OCI-LY3 (cell line): ENCODE measurements around the gene KIF11.

ENCODE experiments used
- H2AFZ ChIP-seq: fragments of 200-600, 300-600 bp; shearing (Covaris generic); 2 replicates; pipeline ENCODE4 v1.6.0; 2014; ENCODE audit warnings: antibody characterized with exemption, low read depth, low read length
- H3K27ac ChIP-seq: fragments of 200-600, 300-600 bp; sonication (generic); 2 replicates; pipeline ENCODE4 v1.5.1; 2014; ENCODE audit warnings: mild to moderate bottlenecking, low read length, moderate library complexity, mixed read lengths
- H3K27me3 ChIP-seq: fragments of 200-600, 300-600 bp; sonication (generic); 2 replicates; pipeline ENCODE4 v1.6.1; 2014; ENCODE audit warnings: low read depth, low read length, mixed read lengths
- H3K36me3 ChIP-seq: fragments of 200-600, 300-600 bp; sonication (generic); replicated peaks from 2 replicates; pipeline ENCODE3; 2014; ENCODE audit warnings: low read depth, low read length, mixed read lengths
- H3K4me1 ChIP-seq: fragments of 300-600, 200-600 bp; sonication (generic); 2 replicates; pipeline ENCODE4 v1.6.1; 2014; ENCODE audit warnings: low read length, mixed read lengths
- H3K4me2 ChIP-seq: fragments of 200-600, 300-600 bp; sonication (generic); 2 replicates; pipeline ENCODE4 v1.6.1; 2014; ENCODE audit warnings: low read length, mixed read lengths
- H3K4me3 ChIP-seq: fragments of 300-600, 200-600 bp; sonication (generic); 2 replicates; pipeline ENCODE4 v1.5.1; 2014; ENCODE audit warnings: antibody characterized with exemption, mild to moderate bottlenecking, low read length, moderate library complexity
- H3K79me2 ChIP-seq: fragments of 300-600, 200-600 bp; shearing (Covaris generic); 2 replicates; pipeline ENCODE4 v1.6.1; 2014; ENCODE audit warnings: mild to moderate bottlenecking, low read length, mixed read lengths
- H3K9ac ChIP-seq: fragments of 300-600, 200-600 bp; shearing (Covaris generic); 2 replicates; pipeline ENCODE4 v1.6.0; 2014; ENCODE audit warnings: mild to moderate bottlenecking, low read length, moderate library complexity
- H3K9me3 ChIP-seq: fragments of 200-600, 300-600 bp; shearing (Covaris generic); 2 replicates; pipeline ENCODE4 v1.6.1; 2014; ENCODE audit warnings: low read length, mixed read lengths; ENCODE audit not compliant: insufficient read depth
- H4K20me1 ChIP-seq: fragments of 200-600, 300-600 bp; sonication (generic); 2 replicates; pipeline ENCODE4 v1.6.1; 2016; ENCODE audit warnings: low read length, mixed read lengths; ENCODE audit not compliant: insufficient read depth
- EZH2phosphoT487 ChIP-seq: fragments of 200-600 bp; shearing (Covaris generic); IDR thresholded peaks from 2 replicates; pipeline ENCODE4 v1.6.1; 2018; ENCODE audit warnings: antibody characterized with exemption, mixed run types, low read depth
- TF ChIP-seq, protein P1 (sequence below): fragments of 200-600, 300-600 bp; sonication (generic); IDR thresholded peaks from 2 replicates; pipeline ENCODE4 v1.5.1; 2014; ENCODE audit warnings: antibody characterized with exemption, low read length, low read depth

The KIF11 gene

DNA sequence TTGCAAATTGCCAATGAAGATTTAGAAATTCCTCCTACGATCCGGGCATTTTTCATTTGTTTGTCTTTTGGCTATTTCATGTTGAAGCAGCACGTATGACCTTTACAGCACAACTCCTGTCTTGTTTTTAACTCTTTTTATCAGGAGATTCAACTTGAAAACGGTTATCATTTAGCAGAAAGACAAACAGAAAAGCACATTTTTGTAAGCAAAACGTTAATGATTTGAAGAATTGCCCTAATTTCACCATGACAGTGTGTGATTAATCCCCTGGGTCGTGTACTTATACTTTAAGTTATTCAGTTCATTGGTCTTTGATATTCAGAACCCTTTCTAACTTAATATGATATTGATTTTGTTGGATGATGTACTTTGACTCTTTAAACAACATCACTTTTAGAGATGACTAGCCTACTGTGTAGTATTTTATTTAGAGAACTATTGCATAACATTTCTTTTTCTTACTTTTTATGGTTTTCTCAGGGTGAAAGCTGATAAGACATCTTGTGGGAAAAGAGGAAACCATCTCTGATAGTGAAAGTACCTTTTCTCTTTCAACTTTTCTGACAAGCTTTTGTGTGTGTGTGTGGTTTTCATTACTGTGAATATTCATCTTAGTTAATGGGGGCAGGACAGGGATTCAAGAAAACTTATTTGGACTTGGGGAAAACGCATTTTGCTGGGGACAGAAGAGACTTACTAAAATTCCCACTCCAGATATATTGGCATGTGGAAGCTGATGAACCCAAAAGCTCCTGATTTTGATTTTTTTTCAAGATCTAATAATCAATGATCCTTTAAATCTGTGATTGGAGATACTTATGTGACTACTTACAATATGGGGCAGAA, 105.0 kb downstream of the KIF11 start:
- no peaks in the 10 kb centered on the region for H3K79me2 ChIP-seq
- no peak overlapping the region for H2AFZ ChIP-seq
- no peaks in the 10 kb centered on the region for H3K9me3 ChIP-seq
- H3K4me1 ChIP-seq = peaks cover 49% of the 10 kb centered on the region
- no peak overlapping the region for H3K9ac ChIP-seq
- H3K27ac ChIP-seq = peak overlapping the region; percentile 21; the same call in 1 of the 2 replicates
- no peaks in the 10 kb centered on the region for H3K27me3 ChIP-seq
- TF ChIP-seq EZH2phosphoT487 = no peak
- TF ChIP-seq, protein P1, sequence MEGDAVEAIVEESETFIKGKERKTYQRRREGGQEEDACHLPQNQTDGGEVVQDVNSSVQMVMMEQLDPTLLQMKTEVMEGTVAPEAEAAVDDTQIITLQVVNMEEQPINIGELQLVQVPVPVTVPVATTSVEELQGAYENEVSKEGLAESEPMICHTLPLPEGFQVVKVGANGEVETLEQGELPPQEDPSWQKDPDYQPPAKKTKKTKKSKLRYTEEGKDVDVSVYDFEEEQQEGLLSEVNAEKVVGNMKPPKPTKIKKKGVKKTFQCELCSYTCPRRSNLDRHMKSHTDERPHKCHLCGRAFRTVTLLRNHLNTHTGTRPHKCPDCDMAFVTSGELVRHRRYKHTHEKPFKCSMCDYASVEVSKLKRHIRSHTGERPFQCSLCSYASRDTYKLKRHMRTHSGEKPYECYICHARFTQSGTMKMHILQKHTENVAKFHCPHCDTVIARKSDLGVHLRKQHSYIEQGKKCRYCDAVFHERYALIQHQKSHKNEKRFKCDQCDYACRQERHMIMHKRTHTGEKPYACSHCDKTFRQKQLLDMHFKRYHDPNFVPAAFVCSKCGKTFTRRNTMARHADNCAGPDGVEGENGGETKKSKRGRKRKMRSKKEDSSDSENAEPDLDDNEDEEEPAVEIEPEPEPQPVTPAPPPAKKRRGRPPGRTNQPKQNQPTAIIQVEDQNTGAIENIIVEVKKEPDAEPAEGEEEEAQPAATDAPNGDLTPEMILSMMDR = no peak
- H4K20me1 ChIP-seq = peaks cover 3% of the 10 kb centered on the region; the same call in 1 of the 2 replicates
- peak overlapping the region; percentile 38 for H3K4me2 ChIP-seq
- peaks cover 15% of the 10 kb centered on the region for H3K36me3 ChIP-seq
- no peak overlapping the region for H3K4me3 ChIP-seq

DNA sequence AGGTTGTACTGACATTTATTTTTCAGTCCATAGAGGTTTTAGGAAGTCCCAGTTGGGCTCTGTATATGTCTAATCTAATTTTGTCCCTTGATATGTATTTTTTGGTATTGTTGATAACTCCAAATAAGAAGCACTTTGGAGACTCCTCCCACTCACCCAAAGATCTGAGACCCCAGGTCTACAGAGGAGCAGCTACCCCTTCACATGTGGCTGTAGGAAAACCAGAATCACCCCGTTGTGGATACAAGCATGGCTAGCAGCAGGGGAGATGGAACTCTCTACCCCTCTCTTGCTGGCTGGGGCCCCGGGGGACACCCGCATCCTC, 106.2 kb downstream of the KIF11 start:
- 0 out of 2 replicates have a peak overlapping the region, but pooled peaks have one; percentile 3 for H3K27ac ChIP-seq
- peak overlapping the region; percentile 74 for H3K4me3 ChIP-seq
- H3K36me3 ChIP-seq = peaks cover 8% of the 10 kb centered on the region
- peak overlapping the region; percentile 65 for H3K9ac ChIP-seq
- H3K4me1 ChIP-seq = peaks cover 53% of the 10 kb centered on the region
- H3K9me3 ChIP-seq = no peaks in the 10 kb centered on the region
- H3K79me2 ChIP-seq = no peaks in the 10 kb centered on the region
- H4K20me1 ChIP-seq = no peaks in the 10 kb centered on the region
- peak overlapping the region; percentile 89 for H2AFZ ChIP-seq
- TF ChIP-seq EZH2phosphoT487 = no peak
- TF ChIP-seq, protein P1 = no peak
- H3K27me3 ChIP-seq = no peaks in the 10 kb centered on the region
- H3K4me2 ChIP-seq = peak overlapping the region; percentile 72

DNA sequence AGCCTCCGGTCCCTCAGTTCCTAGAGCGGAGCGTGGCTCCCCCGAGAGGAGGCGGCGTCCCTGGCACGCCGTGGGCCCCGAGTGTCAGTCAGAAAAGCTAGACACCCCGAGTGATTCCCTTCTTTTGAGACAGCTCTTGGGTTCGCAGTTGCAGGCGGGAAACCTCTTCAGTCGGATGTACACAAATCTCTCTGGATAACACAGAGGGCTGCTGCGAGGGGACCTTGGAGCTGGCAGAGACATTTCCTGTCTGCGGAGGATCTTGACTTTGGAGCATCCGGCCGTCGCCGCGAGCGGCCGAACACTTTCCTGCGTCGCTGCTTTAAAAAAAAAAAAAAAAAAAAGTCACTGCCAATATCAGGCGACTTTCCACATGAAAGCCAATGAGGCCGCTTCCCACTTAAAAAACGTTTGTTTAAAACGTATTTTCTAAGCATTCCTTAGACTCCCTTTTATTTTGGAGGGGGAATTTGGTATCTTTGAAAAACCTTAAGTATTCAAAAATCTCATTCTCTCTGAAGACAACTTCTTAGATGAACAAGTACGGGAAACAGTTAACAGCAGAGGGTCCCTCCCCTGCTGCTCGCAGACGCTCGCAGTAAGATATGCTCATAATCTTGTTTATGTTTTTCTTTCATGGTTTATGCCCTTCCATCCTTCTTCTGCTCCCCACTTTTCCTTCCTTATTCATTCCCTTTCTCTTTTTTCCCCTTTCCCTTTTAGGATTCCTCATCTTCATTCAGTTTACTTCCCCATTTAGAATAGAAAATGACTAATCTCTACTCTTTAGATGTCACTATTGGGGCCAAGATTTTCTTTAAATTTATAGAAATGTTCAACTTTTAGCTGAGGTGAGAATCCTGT, 106.8 kb downstream of the KIF11 start:
- no peaks in the 10 kb centered on the region for H3K27me3 ChIP-seq
- H2AFZ ChIP-seq = peak overlapping the region; percentile 89
- peaks cover 53% of the 10 kb centered on the region for H3K4me1 ChIP-seq
- H3K4me3 ChIP-seq = peak overlapping the region; percentile 74
- TF ChIP-seq, protein P1 = peak; percentile 5; the same call in 1 of the 2 replicates
- TF ChIP-seq EZH2phosphoT487 = no peak
- peak overlapping the region; percentile 65 for H3K9ac ChIP-seq
- peaks cover 3% of the 10 kb centered on the region for H3K36me3 ChIP-seq
- 0 out of 2 replicates have a peak overlapping the region, but pooled peaks have one; percentile 3 for H3K27ac ChIP-seq
- H3K79me2 ChIP-seq = no peaks in the 10 kb centered on the region
- H3K9me3 ChIP-seq = no peaks in the 10 kb centered on the region
- peak overlapping the region; percentile 72 for H3K4me2 ChIP-seq
- no peaks in the 10 kb centered on the region for H4K20me1 ChIP-seq
